ENCODE measurements around the gene NTM.

The NTM gene

GRCh38 chr11:132205496-132205895, 835.1 kb downstream of the NTM start:
- no peak for DNase-seq

GRCh38 chr11:132206993-132207392, 836.6 kb downstream of the NTM start:
- no peak for DNase-seq

GRCh38 chr11:132208477-132209055, 838.2 kb downstream of the NTM start:
- no peak for DNase-seq

- DNase-seq, result no peak
Observed at GRCh38 chr11:132211479-132211878, 841.1 kb downstream of the NTM start.

GRCh38 chr11:132217856-132218255, 847.4 kb downstream of the NTM start:
- no peak for DNase-seq

- DNase-seq, result no peak
Observed at GRCh38 chr11:132220474-132220873, 850.1 kb downstream of the NTM start.

GRCh38 chr11:132222345-132222744, 851.9 kb downstream of the NTM start:
- DNase-seq, result no peak

GRCh38 chr11:132226522-132226921, 856.1 kb downstream of the NTM start:
- DNase-seq, result no peak

GRCh38 chr11:132228746-132229325, 858.4 kb downstream of the NTM start:
- no peak for DNase-seq

GRCh38 chr11:132231656-132232347, 861.4 kb downstream of the NTM start:
- peak; percentile 75 for DNase-seq

- DNase-seq, result no peak
Observed at GRCh38 chr11:132234878-132235277, 864.5 kb downstream of the NTM start.

- no peak for DNase-seq
Observed at GRCh38 chr11:132237781-132238180, 867.4 kb downstream of the NTM start.

- no peak for DNase-seq
Observed at GRCh38 chr11:132238331-132238866, 868.0 kb downstream of the NTM start.

- no peak for DNase-seq
Observed at GRCh38 chr11:132240374-132240773, 870.0 kb downstream of the NTM start.

- DNase-seq, result no peak
Observed at GRCh38 chr11:132242632-132243031, 872.2 kb downstream of the NTM start.

GRCh38 chr11:132244846-132245245, 874.4 kb downstream of the NTM start:
- DNase-seq, result no peak

GRCh38 chr11:132245403-132246385, 875.3 kb downstream of the NTM start:
- DNase-seq, result no peak

- no peak for DNase-seq
Observed at GRCh38 chr11:132248580-132248979, 878.2 kb downstream of the NTM start.

- DNase-seq, result no peak
Observed at GRCh38 chr11:132249256-132249655, 878.8 kb downstream of the NTM start.

- DNase-seq, result no peak
Observed at GRCh38 chr11:132251061-132251460, 880.6 kb downstream of the NTM start.

- no peak for DNase-seq
Observed at GRCh38 chr11:132253469-132254264, 883.3 kb downstream of the NTM start.

GRCh38 chr11:132254906-132255305, 884.5 kb downstream of the NTM start:
- no peak for DNase-seq

All from NCI-H2107 (cell line).